HEK293T (cell line): ENCODE results near the gene FGGY.
"Not testable (repeated sequence)": the region's sequence is repeated elsewhere in the genome, so short reads cannot be mapped to it uniquely, and the experiment has no call there.

Experiments used
- CTCF ChIA-PET: fragments of 350-600 bp; formaldehyde crosslinking; extraction: SDS; loops from one replicate; lab custom pipeline; 2021; ENCODE audit warnings: antibody characterized with exemption, inconsistent platforms; lab: Yijun Ruan, JAX
- POLR2A ChIA-PET: fragments of 350-600 bp; formaldehyde crosslinking; extraction: SDS; loops from one replicate; lab custom pipeline; 2020; ENCODE audit warnings: antibody characterized with exemption, inconsistent platforms; lab: Yijun Ruan, JAX
- DNase-seq: peaks from one replicate; pipeline ENCODE4 v3.0.0; 2012; ENCODE audit warnings: mixed read lengths; ENCODE audit errors: extremely low spot score
- ARNT ChIP-seq: fragments of 450-650 bp; IDR thresholded peaks from 2 replicates; pipeline ENCODE4 v1.6.1; 2017; ENCODE audit warnings: mild to moderate bottlenecking
- BHLHE40 ChIP-seq: fragments of 450-650 bp; IDR thresholded peaks from 2 replicates; pipeline ENCODE4 v1.6.1; 2016; ENCODE audit warnings: mild to moderate bottlenecking, moderate library complexity, borderline replicate concordance
- CTBP1 ChIP-seq: fragments of 450-650 bp; IDR thresholded peaks from 2 replicates; pipeline ENCODE4 v1.6.1; 2016; ENCODE audit warnings: borderline replicate concordance
- ELF4 ChIP-seq: fragments of 450-650 bp; IDR thresholded peaks from 2 replicates; pipeline ENCODE4 v1.6.1; 2017; ENCODE audit warnings: antibody characterized with exemption
- FOXA1 ChIP-seq: fragments of 450-650 bp; IDR thresholded peaks from 2 replicates; pipeline ENCODE4 v1.6.1; 2016; ENCODE audit warnings: mild to moderate bottlenecking
- FOXK2 ChIP-seq: fragments of 450-650 bp; IDR thresholded peaks from 2 replicates; pipeline ENCODE4 v1.6.1; 2016; ENCODE audit warnings: mild to moderate bottlenecking
- FOXM1 ChIP-seq: fragments of 450-650 bp; IDR thresholded peaks from 2 replicates; pipeline ENCODE4 v1.6.1; 2017; ENCODE audit warnings: mild to moderate bottlenecking, borderline replicate concordance
- HDGF ChIP-seq: fragments of 450-650 bp; IDR thresholded peaks from 2 replicates; pipeline ENCODE4 v1.6.1; 2017; ENCODE audit warnings: antibody characterized with exemption, borderline replicate concordance
- L3MBTL2 ChIP-seq: fragments of 450-650 bp; conservative IDR thresholded peaks from 2 replicates; pipeline ENCODE4 v1.6.1; 2016; ENCODE audit warnings: mild to moderate bottlenecking
- LEF1 ChIP-seq: fragments of 450-650 bp; IDR thresholded peaks from 2 replicates; pipeline ENCODE4 v1.6.1; 2017; ENCODE audit warnings: mild to moderate bottlenecking, borderline replicate concordance
- NFRKB ChIP-seq: fragments of 450-650 bp; IDR thresholded peaks from 2 replicates; pipeline ENCODE4 v1.6.1; 2016; ENCODE audit warnings: mild to moderate bottlenecking, moderate library complexity
- PKNOX1 ChIP-seq: fragments of 450-650 bp; IDR thresholded peaks from 2 replicates; pipeline ENCODE4 v1.6.1; 2016
- SP1 ChIP-seq: fragments of 450-650 bp; IDR thresholded peaks from 2 replicates; pipeline ENCODE4 v1.6.1; 2017
- SUZ12 ChIP-seq: fragments of 450-650 bp; IDR thresholded peaks from 2 replicates; pipeline ENCODE4 v1.6.1; 2016; ENCODE audit warnings: mild to moderate bottlenecking
- TARDBP ChIP-seq: fragments of 450-650 bp; IDR thresholded peaks from 2 replicates; pipeline ENCODE4 v1.6.1; 2016
- ZNF384 ChIP-seq: fragments of 450-650 bp; IDR thresholded peaks from 2 replicates; pipeline ENCODE4 v1.6.1; 2016

The FGGY gene

GRCh38 chr1:59705466-59706302 is 408.8 kb downstream of the FGGY start:
- no peak for DNase-seq
- ChIA-PET POLR2A (no interaction called here), CTCF (interaction anchor here (2.2 kb wide), 1 partner anchor 53 kb away, joined by 6 read pairs; no protein-coding TSS in a partner anchor)
- TF ChIP-seq HDGF = no peak
- no peak for TF ChIP-seq PKNOX1
- no peak for TF ChIP-seq NFRKB
- no peak for TF ChIP-seq FOXM1
- no peak for TF ChIP-seq FOXA1
- TF ChIP-seq L3MBTL2 = no peak
- no peak for TF ChIP-seq TARDBP
- no peak for TF ChIP-seq ELF4
- TF ChIP-seq FOXK2 = no peak

- no peak for DNase-seq
- ChIA-PET CTCF (interaction anchor here (2.2 kb wide), 1 partner anchor 53 kb away, joined by 6 read pairs; no protein-coding TSS in a partner anchor), POLR2A (no interaction called here)
- TF ChIP-seq NFRKB (no peak), BHLHE40 (no peak), FOXK2 (no peak), FOXM1 (no peak), CTBP1 (no peak), ARNT (no peak), SP1 (no peak)
These were observed 409.4 kb downstream of the FGGY start for GRCh38 chr1:59706303-59706599.

- POLR2A ChIA-PET = no interaction called here
- TF ChIP-seq FOXM1 (no peak), LEF1 (no peak), FOXK2 (no peak), BHLHE40 (no peak), HDGF (no peak), ZNF384 (no peak), NFRKB (no peak), SP1 (no peak), ELF4 (no peak)
- CTCF ChIA-PET = interaction anchor here (2.2 kb wide), 1 partner anchor 52 kb away, joined by 6 read pairs; no protein-coding TSS in a partner anchor
- DNase-seq = no peak
These were observed 410.4 kb downstream of the FGGY start for GRCh38 chr1:59707178-59707791.

- POLR2A ChIA-PET = no interaction called here
- TF ChIP-seq FOXK2 (no peak), FOXM1 (no peak), SP1 (no peak), HDGF (no peak), PKNOX1 (no peak), FOXA1 (no peak), ZNF384 (no peak), L3MBTL2 (no peak), SUZ12 (no peak), ELF4 (no peak), BHLHE40 (no peak), LEF1 (no peak), ARNT (no peak), NFRKB (no peak), TARDBP (no peak), CTBP1 (no peak)
These were observed 412.4 kb downstream of the FGGY start for GRCh38 chr1:59709333-59709732.

GRCh38 chr1:59710920-59711319 is 414.0 kb downstream of the FGGY start:
- POLR2A ChIA-PET, CTCF ChIA-PET: not testable (repeated sequence)

More at GRCh38 chr1:59709333-59709732, 412.4 kb downstream of the FGGY start:
- CTCF ChIA-PET = no interaction called here
- DNase-seq = no peak

GRCh38 chr1:59714219-59714618 is 417.3 kb downstream of the FGGY start:
- CTCF ChIA-PET = no interaction called here
- DNase-seq = no peak
- POLR2A ChIA-PET = no interaction called here
- TF ChIP-seq SP1 (no peak), BHLHE40 (no peak), ZNF384 (no peak), PKNOX1 (no peak), FOXK2 (no peak), ARNT (no peak)

More at GRCh38 chr1:59710920-59711319, 414.0 kb downstream of the FGGY start:
- DNase-seq = not testable (repeated sequence)

GRCh38 chr1:59714966-59715365 is 418.1 kb downstream of the FGGY start:
- CTCF ChIA-PET = no interaction called here
- TF ChIP-seq ARNT (no peak), LEF1 (no peak), SP1 (no peak), ELF4 (no peak), CTBP1 (no peak), BHLHE40 (no peak), ZNF384 (no peak), FOXM1 (no peak), L3MBTL2 (no peak), NFRKB (no peak), SUZ12 (no peak), HDGF (no peak), FOXA1 (no peak), TARDBP (no peak), PKNOX1 (no peak), FOXK2 (no peak)

More at GRCh38 chr1:59714966-59715365, 418.1 kb downstream of the FGGY start:
- POLR2A ChIA-PET = no interaction called here
- no peak for DNase-seq
